K562 (cell line): ENCODE measurements around the gene HLA-DRB5. TPM values are rescaled to one million over a fixed set of nuclear protein-coding genes. Genes with fewer than 3 reads are reported as not detected.

ENCODE experiments used
- CEBPG ChIP-seq, 3 experiments: fragments of 200-800 bp in 1 of 3; sonication (Bioruptor generic) in 1 of 3; sonication (generic) in 1 of 3; formaldehyde crosslinking in 1 of 3; IDR thresholded peaks in 2 of 3; conservative IDR thresholded peaks in 1 of 3; 2 replicates each; pipeline versions ENCODE4 v1.6.1 to v1.8.0; 2016 to 2022; ENCODE audit warnings: missing compliant biosample characterization in 2 of 3, missing genetic modification characterization in 2 of 3, mild to moderate bottlenecking in 1 of 3, missing genetic modification reagents in 1 of 3
- FOXA1 ChIP-seq: fragments of 450-650 bp; IDR thresholded peaks from 2 replicates; pipeline ENCODE4 v1.6.1; 2016; ENCODE audit warnings: mild to moderate bottlenecking, borderline replicate concordance
- PHB ChIP-seq: fragments of 250-450 bp; sonication (Bioruptor Pico); IDR thresholded peaks from 2 replicates; pipeline ENCODE4 v1.5.0; 2021
- PHB2 ChIP-seq: fragments of 450-650 bp; IDR thresholded peaks from 2 replicates; pipeline ENCODE4 v1.6.1; 2017; ENCODE audit warnings: low read depth
- RREB1 ChIP-seq: fragments of 250-450 bp; sonication (Bioruptor Pico); IDR thresholded peaks from 2 replicates; pipeline ENCODE4 v1.4.0; 2020
- SMC3 ChIP-seq: conservative IDR thresholded peaks from 2 replicates; pipeline ENCODE4 v1.6.1; 2011; ENCODE audit warnings: low read depth, low read length, improper control_type of control experiment; ENCODE audit not compliant: insufficient read depth
- STAT5B ChIP-seq: fragments of 250-450 bp; sonication (Bioruptor Pico); IDR thresholded peaks from 2 replicates; pipeline ENCODE4 v1.8.0; 2021; ENCODE audit warnings: mild to moderate bottlenecking, inconsistent platforms
- ZBTB11 ChIP-seq, 3 experiments: fragments of 200-800 bp in 1 of 3; fragments of 250-450 bp in 1 of 3; fragments of 450-650 bp in 1 of 3; sonication (Bioruptor Pico) in 1 of 3; sonication (Bioruptor generic) in 1 of 3; formaldehyde crosslinking in 1 of 3; IDR thresholded peaks; 2 replicates each; pipeline versions ENCODE4 v1.6.1 to v1.8.0; 2016 to 2022; ENCODE audit warnings: mild to moderate bottlenecking in 2 of 3, missing genetic modification characterization in 2 of 3, missing compliant biosample characterization in 1 of 3, moderate library complexity in 1 of 3
- ZNF311 ChIP-seq: fragments of 250-450 bp; sonication (Bioruptor Pico); IDR thresholded peaks from 2 replicates; pipeline ENCODE4 v1.4.0; 2020; ENCODE audit warnings: mild to moderate bottlenecking, moderate library complexity
- ZNF696 ChIP-seq: fragments of 250-450 bp; sonication (Bioruptor Pico); conservative IDR thresholded peaks from 2 replicates; pipeline ENCODE4 v1.4.0; 2020; ENCODE audit warnings: mild to moderate bottlenecking, moderate library complexity
- polyA plus RNA-seq, 8 experiments: library from polyadenylated mRNA; depleted of rRNA in 4 of 8; stranded (reverse) in 5 of 8; unstranded in 3 of 8; fragments of >200 nt; fragmentation: Nextera tagmentation in 2 of 8; fragmentation: Illumina TruSeq in 1 of 8; extraction: Ambion mirVana in 2 of 8; extraction: Trizol in 1 of 8; gene quantifications; 2 replicates each; pipeline versions ENCODE4 v1.2.1 to v1.2.3, GENCODE V29; 2011 to 2014; ENCODE audit warnings: inconsistent platforms in 1 of 8, missing spikeins in 1 of 8
- total RNA-seq, 7 experiments: library from RNA; depleted of rRNA in 6 of 7; stranded (reverse); fragments of >200 nt in 6 of 7; fragmentation: Illumina TruSeq in 2 of 7; extraction: Trizol in 2 of 7; gene quantifications; 2 replicates each; pipeline versions ENCODE4 v1.2.1 to v1.2.3, GENCODE V29; 2011 to 2021; ENCODE audit warnings: low replicate concordance in 1 of 7
- TF ChIP-seq, protein P1 (sequence below): fragments of 250-450 bp; sonication (Bioruptor Pico); IDR thresholded peaks from 2 replicates; pipeline ENCODE4 v1.6.1; 2021; ENCODE audit warnings: mild to moderate bottlenecking

HLA-DRB5 gene
- total and polyA plus RNA-seq, 9 of the 15 experiments (the other 6 are each of a cell fraction or from before 2014, with no cell fraction given) = not detected

GRCh38 chr6:32519910-32520258 is 10.2 kb downstream of the HLA-DRB5 start (continued):
- TF ChIP-seq RREB1 (CRISPR knock-in tag) (no peak), PHB2 (no peak), SMC3 (no peak), ZNF696 (CRISPR knock-in tag) (no peak), PHB (no peak), CEBPG (CRISPR knock-in tag; IDR thresholded peaks at IDR 0.05) (no peak), CEBPG (tag; conservative IDR thresholded peaks at IDR 0.05 in 1 of 2, IDR thresholded peaks at IDR 0.05 in 1 of 2) (no peak), ZBTB11 (CRISPR knock-in tag; IDR thresholded peaks at IDR 0.05) (no peak), FOXA1 (no peak), STAT5B (no peak), ZNF311 (CRISPR knock-in tag) (no peak)
- TF ChIP-seq, protein P1, sequence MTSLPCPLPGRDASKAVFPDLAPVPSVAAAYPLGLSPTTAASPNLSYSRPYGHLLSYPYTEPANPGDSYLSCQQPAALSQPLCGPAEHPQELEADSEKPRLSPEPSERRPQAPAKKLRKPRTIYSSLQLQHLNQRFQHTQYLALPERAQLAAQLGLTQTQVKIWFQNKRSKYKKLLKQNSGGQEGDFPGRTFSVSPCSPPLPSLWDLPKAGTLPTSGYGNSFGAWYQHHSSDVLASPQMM (CRISPR knock-in tag) = no peak
